HG02588 (cell line): ENCODE measurements around the gene B3GNT4.
"Not testable (repeated sequence)": the region's sequence is repeated elsewhere in the genome, so short reads cannot be mapped to it uniquely, and the experiment has no call there.

ENCODE experiments used
- ATAC-seq: cut with Tn5 transposase; IDR thresholded peaks from one replicate; pipeline ENCODE4 v1.9.1; 2021; ENCODE audit warnings: mild to moderate bottlenecking, moderate library complexity; ENCODE audit not compliant: unreplicated experiment

Gene B3GNT4

GRCh38 chr12:122203301-122204166, at the start of gene B3GNT4:
B3GNT4 (plus strand) TSS chr12:122203709; CDS start chr12:122204619, 910 bp downstream.
- no peak for ATAC-seq

DNA sequence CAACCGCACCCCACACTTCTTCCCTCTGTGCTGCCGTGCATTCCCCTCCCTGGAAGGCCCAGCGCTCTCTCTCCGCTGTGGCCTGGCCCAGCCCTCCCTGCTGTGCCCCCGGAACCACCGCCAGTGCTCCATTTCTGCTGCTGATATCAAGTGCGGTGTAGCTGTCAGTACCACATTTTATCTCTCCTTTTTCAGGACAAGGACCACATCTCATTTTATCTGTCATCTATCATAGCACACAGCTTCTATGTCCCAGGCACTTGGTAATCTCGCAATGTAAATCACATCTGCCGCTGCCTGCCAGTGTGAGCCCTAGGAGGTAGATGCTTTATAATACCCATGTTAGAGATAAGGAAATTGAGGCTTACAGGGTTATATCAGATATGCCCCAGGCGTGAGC, 47.8 kb upstream of the B3GNT4 start:
- ATAC-seq = no peak

- no peak for ATAC-seq
Measured at GRCh38 chr12:122158700-122159285, 44.7 kb upstream of the B3GNT4 start.

GRCh38 chr12:122159882-122160281, 43.6 kb upstream of the B3GNT4 start:
- ATAC-seq = no peak

- ATAC-seq = no peak
Measured at GRCh38 chr12:122160761-122161160, 42.7 kb upstream of the B3GNT4 start.

- no peak for ATAC-seq
Measured at GRCh38 chr12:122161682-122162081, 41.8 kb upstream of the B3GNT4 start.

GRCh38 chr12:122162976-122163375, 40.5 kb upstream of the B3GNT4 start:
- no peak for ATAC-seq

- no peak for ATAC-seq
Measured at GRCh38 chr12:122166422-122167349, 36.8 kb upstream of the B3GNT4 start.

DNA sequence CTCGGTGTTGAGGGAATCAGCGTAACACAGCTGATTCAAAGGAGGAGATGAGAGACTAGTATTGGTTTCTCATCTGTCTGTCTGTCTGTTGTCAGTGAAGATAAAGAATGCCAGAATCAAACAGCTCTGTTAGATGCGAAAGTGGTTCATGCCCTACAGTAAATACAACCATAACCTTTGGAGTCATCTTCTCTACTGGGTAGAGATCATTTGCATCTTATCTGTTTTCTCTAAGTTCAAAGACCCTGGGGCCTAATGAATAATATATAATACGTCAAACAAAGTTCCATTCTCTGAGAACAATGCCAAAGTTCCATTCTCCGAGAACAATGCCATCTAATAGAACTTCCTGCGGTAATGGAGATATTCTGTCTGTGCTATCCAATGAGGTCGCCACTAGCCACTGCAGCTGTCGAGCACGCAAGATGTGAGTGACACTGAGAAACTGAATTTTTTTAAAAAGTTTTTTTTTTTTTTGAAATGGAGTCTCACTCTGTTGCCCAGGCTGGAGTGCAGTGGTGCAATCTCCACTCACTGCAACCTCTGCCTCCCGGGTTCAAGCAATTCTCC, 36.1 kb upstream of the B3GNT4 start:
- no peak for ATAC-seq

DNA sequence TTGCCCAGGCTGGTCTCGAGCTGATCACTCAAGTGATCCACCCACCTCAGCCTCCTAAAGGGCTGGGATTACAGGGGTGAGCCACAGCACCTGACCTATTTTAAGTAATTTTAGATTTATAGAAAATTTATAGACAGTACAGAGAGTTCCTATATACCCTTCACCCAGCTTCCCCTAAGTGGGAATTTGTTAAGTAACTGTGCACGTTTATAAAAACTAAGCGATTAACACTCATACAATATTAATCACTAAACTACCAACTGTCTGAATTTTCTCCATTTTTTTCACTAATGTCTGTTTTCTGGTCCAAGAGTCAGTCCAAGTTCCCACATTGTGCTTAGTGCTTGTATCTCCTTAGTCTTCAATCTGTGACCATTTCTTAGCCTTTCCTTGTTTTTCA, 35.0 kb upstream of the B3GNT4 start:
- no peak for ATAC-seq

GRCh38 chr12:122171399-122171798, 32.1 kb upstream of the B3GNT4 start:
- ATAC-seq = no peak

DNA sequence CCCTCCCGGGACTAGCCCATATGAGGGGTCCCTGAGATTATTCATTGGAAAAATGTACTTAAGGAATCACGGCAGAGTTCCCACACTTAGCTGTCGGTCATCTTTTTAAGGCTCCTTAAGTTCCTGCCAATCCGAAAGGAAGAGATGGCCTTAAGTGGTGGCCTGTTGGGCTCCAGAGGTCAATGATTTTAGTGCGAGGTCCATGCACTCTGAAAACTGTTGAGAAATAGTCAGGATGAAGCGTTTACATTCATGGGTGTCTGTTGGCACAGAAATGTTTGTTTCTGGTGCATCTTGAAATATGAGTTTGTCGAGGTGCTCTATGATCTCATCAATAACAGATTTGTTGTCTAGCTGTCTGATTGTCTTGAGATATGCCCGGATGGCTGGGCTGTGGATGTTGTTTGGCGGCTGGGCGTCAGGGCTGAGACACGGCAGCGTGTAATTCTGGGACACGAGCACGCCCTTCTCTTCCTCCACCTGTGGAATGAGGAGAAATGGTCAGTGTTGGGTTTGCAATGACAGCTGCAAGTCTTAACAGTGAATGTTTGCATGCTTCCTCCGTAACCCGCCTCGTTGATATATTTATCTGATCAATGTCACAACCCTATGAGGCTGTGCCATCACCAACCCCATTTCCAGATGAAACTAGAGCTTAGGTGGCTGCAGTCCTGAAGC, 31.1 kb upstream of the B3GNT4 start:
- ATAC-seq = no peak

GRCh38 chr12:122174155-122174845, 29.2 kb upstream of the B3GNT4 start, which contains the start of gene IL31:
IL31 (minus strand) TSS chr12:122174221; CDS start chr12:122174172, 49 bp downstream.
- no peak for ATAC-seq

DNA sequence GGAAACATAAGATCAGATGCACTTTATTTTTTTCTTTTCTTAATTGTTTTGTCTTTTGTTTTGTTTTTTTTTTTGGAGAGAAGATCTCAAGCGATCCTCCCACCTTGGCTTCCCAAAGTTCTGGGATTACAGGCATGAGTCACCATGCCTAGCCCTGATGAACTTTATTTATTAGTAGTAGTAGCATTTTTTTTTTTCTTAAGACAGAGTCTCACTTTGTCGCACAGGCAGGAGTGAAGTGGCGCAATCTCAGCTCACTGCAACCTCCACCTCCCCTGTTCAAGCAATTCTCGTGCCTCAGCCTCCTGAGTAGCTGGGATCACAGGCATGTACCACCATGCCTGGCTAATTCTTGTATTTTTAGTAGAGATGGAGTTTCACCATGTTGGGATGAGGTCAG, 27.0 kb upstream of the B3GNT4 start:
- not testable (repeated sequence) for ATAC-seq

GRCh38 chr12:122182887-122183587, 20.5 kb upstream of the B3GNT4 start, which contains the start of gene LRRC43:
LRRC43 (plus strand) TSS chr12:122183123; CDS start chr12:122183145, 22 bp downstream.
- ATAC-seq = no peak

- no peak for ATAC-seq
Measured at GRCh38 chr12:122183588-122183940, 19.9 kb upstream of the B3GNT4 start.

GRCh38 chr12:122184517-122184916, 19.0 kb upstream of the B3GNT4 start:
- no peak for ATAC-seq

- ATAC-seq = no peak
Measured at GRCh38 chr12:122185079-122185478, 18.4 kb upstream of the B3GNT4 start.

GRCh38 chr12:122185494-122186082, 17.9 kb upstream of the B3GNT4 start:
- ATAC-seq = no peak
